GM21619 (cell line): ENCODE results near the gene ITPK1.

Experiments
- ATAC-seq: cut with Tn5 transposase; IDR thresholded peaks from one replicate; pipeline ENCODE4 v1.9.1; 2021; ENCODE audit not compliant: unreplicated experiment

Gene ITPK1

GRCh38 chr14:93045965-93046704 lies 69.6 kb downstream of the ITPK1 start:
- no peak for ATAC-seq

DNA sequence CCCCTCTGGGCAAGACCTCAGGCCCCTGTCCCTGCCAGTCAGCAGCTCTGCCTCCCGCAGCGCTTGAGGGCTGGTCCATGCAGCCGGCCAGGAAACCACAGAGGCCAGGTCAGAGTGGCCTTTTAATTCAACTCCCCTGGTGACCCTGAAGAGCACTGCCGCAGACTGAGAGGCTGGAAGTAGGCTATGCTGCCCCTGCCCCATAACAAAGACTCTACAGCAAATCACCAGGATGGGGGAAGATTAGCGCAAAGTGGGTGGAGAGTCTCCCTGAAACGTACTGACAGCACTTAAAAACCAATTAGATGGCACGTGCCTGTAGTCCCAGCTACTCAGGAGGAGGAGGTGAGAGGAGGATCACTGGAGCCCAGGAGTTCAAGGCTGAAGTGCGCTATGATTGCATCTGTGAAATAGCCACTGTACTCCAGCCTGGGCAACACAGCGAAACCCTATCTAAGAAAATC lies 70.5 kb downstream of the ITPK1 start:
- ATAC-seq = no peak

DNA sequence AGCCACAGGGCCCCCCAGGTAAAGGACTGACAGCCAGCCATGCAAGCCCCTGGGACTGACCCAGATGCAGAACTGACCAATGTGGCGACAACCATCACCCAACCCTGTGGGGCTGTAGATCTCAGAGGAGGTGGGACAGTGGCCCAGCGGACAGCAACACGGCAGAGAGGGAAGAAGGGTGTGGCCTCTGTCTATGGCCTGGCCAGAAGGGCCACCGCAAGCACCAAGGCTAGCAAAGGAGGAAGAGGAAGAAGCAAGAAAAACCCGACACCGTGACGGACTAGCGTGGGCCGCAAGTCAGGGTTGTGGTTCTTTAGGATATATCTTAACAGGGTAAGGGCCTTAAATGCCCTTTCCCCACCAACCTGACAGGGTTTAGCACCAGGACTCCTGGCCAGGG lies 71.2 kb downstream of the ITPK1 start:
- ATAC-seq = no peak

DNA sequence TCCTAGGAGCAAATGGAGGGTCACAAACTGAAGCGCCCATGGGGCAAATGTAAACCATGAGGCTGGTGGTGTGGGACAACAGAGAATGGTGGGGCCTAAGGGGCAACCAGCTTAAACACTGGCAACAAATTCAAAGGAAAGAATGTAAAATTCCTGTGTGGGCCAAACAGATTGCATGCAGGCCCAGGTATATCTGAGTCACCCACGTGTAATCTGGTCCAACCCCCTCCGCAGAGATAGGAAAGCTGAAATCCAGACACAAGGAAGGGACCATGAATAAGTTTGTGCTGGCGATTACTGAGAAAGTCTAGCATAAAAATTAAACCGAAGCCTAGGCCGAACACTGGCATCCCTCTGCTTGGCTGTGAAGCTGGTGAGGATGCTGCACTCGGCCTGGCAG lies 71.6 kb downstream of the ITPK1 start:
- no peak for ATAC-seq

- no peak for ATAC-seq
Measured at GRCh38 chr14:93042968-93043940, 72.5 kb downstream of the ITPK1 start.

GRCh38 chr14:93041830-93042229 lies 73.9 kb downstream of the ITPK1 start:
- ATAC-seq = no peak

GRCh38 chr14:93040982-93041381 lies 74.7 kb downstream of the ITPK1 start:
- no peak for ATAC-seq

- no peak for ATAC-seq
Measured at GRCh38 chr14:93040443-93040842, 75.3 kb downstream of the ITPK1 start.

GRCh38 chr14:93039649-93040315 lies 75.9 kb downstream of the ITPK1 start:
- ATAC-seq = no peak

- no peak for ATAC-seq
Measured at GRCh38 chr14:93037351-93037750, 78.4 kb downstream of the ITPK1 start.

DNA sequence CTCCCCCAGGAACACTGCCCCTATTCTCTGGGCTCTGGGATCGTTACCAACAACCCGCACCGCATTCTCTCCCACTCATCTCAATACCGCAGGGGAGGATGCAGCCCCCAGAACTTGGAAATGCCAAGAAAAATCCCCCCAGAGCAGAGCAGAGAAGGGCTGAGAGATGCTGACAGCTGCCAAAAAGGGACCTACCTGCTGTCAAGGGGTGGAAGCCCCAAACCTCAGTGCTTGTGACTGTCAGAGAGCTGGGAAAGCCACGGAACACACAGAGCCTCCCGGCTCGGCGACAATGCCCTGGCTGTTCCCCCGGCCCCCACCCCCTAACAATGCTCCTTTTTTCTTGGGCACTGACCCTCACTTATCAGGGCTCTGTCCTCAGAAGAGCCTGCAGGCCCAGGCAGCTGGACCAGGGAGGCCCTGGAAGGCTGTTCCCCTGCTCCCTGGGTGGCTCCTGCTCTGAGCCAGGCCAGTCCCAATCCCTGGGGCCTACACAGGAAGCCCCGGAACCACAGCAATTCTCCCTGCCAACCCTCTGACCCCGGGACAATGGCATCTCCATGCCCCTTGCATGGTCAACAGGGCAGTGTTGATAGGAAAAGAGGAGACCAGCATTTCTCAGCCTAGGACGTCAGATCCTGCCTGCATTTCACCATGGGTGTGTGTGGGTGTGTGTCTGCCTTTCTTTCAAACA lies 78.9 kb downstream of the ITPK1 start:
- no peak for ATAC-seq

DNA sequence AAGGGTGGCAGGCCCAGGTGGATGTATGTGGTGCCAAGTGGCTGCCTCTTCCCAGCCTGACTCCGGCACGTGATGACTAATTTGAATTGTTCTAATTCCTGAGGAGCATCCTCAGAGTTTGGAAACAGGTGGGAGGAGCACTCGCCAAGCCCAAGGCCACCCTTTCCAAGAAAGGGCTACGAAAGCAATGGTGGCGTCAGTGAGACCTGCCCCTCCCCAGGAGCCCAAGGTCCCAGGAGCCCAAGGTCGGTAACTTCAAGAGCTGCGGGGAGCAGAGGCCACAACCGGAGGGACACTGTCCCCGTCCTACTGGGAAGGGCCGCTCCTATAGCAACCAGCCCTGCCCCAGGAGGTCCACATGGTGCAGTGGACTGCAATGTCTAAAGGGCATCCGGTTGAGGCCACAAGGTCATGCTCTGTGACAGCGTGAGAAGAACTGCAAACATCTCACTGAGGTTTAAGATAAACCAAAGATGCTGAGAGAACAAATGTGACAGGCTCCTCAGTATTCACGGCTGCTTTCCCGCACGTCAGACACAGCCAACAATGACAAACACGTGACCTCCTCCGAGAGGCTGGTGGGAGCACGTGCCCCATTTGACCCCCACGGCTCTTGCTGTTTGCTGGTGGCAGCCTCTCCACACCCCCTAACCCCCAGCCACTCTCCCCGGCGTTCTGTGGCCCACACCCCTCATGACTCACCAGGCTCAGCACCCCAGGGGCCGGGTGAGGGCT lies 79.6 kb downstream of the ITPK1 start:
- no peak for ATAC-seq

GRCh38 chr14:93035585-93035916 lies 80.2 kb downstream of the ITPK1 start:
- no peak for ATAC-seq

DNA sequence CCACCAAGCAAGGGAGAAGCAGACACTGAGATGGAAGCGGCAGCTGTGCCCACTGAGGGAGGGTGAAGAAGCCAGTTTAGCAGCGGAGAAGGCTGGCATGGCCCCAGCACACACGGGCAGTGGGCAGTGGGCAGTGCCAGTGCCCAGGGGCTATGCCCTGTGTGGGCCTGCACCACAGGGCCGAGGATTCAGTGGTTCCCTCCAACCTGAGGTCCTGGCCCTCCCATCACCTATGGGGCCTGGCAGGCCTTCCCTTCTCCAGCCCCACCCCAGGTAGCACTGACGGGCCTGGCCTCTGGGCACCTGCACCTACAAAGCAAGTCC lies 81.1 kb downstream of the ITPK1 start:
- ATAC-seq = no peak

- peak; percentile 56 for ATAC-seq
Measured at GRCh38 chr14:93033983-93034670, 81.6 kb downstream of the ITPK1 start.

DNA sequence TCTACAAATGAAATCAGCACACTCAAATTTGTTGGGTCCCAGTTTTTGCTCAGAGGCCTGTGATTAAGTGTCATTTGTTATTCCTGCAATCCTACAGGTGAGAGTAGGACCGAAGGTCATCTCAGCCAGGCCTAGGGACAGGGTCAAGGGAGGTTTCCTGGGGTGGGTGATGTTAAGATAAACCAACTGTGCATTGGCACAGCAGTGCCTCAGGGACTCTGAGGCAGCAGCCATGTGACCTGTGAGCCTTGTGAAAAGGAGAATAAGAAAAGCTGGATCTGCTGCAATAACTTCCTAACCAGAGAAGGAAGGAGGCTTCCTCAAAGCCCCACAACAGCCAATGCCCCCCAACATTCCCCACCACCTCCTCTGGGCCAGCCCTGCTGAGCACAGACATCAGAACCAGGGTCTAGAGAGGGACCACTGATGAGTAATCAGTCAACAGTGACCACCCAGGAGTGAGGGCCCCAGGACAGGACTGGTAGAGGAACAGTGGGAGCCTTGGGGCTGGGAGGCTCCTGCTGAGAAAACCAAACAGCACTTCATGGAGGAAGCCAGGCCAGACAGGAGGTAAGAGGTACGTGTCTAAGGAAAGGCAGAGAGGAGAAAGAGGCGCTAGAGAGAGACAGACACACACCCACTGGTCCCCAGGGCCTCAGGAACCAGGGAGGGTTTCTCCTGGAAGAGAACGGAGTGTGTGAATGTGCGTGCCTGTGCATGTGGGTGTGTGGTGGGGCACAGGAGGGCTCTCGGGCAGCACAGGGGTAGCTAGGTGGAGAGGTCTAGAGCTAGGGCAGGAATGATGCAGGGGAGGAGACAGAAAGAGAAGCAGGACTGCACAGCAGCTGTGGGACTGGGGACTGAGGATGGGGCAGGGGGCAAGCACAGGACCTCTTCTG lies 82.4 kb downstream of the ITPK1 start:
- ATAC-seq = no peak

- ATAC-seq = no peak
Measured at GRCh38 chr14:93032421-93032936, 83.2 kb downstream of the ITPK1 start.

DNA sequence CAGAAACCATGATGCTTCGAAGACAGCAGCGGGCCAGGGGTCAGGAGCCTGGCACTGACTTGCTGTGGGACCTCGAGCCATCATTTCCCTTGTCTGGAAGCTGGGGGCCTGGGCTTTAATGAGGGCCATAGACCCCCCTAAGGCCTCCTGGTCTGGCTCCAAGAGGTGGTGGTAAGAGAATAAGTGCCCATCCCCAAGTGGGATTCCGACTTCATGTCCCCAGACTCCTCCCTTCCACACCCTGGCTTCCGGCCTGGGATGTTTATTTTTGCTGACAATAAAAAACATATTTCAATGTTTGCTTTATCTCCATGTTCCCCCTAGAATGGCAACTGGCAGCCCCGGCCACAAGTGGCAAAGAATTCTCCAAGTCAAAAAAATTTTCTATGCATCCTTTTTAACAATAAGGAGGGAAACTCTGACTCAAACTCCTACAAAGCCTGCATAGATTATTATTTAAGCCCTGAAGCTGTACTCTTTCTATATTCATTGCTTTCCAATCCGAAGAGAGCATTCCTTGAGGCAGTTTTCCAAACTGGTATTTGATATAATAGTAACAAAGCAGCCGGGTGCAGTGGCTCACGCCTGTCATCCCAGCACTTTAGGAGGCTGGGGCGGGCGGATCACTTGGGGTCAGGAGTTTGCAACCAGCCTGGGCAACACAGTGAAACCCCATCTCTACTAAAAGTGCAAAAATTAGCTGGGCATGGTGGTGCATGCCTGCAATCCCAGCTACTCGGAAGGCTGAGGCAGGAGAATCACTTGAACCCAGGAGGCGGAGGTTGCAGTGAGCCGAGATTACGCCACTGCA lies 84.0 kb downstream of the ITPK1 start:
- ATAC-seq = no peak
